T-helper 2 cell treated with Interferon-gamma antibody and Interleukin-4, amounts not matched to agents 5 μg/mL and 100 μg/mL, for 36 hours (primary cell): ENCODE data around the gene SH3BGRL3.

ENCODE experiments used
- DNase-seq: peaks from one replicate; pipeline ENCODE4 v3.0.0; 2021; ENCODE audit warnings: low spot score
- H3K27ac Mint-ChIP-seq: one replicate; pipeline ENCODE4 v1.8.0; 2021; ENCODE audit warnings: mild to moderate bottlenecking, mixed read lengths
- H3K27me3 Mint-ChIP-seq: one replicate; pipeline ENCODE4 v1.8.0; 2021; ENCODE audit warnings: low read depth, mixed read lengths
- H3K36me3 Mint-ChIP-seq: one replicate; pipeline ENCODE4 v1.8.0; 2021; ENCODE audit warnings: low read depth, mixed read lengths
- H3K4me1 Mint-ChIP-seq: one replicate; pipeline ENCODE4 v1.8.0; 2021; ENCODE audit warnings: low read depth, mixed read lengths
- H3K4me3 Mint-ChIP-seq: one replicate; pipeline ENCODE4 v1.8.0; 2022; ENCODE audit warnings: mild to moderate bottlenecking, moderate library complexity, mixed read lengths
- H3K9me3 Mint-ChIP-seq: one replicate; pipeline ENCODE4 v1.8.0; 2021; ENCODE audit warnings: mixed read lengths

Gene SH3BGRL3

DNA sequence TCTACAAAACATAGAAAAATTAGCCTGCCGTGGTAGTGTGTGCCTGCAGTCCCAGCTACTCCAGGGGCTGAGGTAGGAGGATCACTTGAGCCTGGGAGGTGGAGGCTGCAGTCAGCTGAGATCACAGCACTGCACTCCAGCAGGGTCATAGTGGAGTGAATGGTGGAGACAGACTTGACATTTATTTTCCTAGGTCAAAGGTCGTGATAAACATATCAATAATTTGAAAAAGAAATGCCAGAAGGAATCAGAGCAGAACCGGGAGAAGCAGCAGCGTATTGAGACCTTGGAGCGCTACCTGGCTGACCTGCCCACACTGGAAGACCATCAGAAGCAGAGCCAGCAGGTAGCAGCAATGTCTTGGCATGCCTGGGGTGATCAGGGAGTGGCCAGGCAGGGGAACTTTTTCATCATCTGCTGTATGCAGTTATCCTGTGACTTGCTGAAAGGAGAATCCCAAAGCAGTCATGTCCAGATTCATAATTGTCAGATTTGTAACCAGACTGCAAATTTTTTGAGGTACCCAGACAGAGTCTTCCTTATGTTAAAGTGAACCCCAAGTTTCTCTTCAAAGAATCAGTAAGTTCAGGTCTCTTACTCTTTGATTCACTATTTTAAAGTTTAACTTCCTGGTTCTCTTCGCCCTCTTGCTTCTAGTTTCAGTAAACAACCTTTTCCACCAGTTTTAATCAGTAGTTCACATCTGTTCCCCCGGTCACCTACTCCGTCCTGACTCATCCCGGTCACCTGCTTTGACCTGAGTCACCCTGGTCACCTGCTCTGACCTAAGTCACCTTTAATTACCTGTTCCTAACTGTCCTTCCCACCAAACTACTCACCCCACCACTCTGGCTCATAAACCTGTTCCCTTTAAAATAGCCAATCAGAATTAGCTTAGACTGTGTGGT, 11.3 kb upstream of the SH3BGRL3 start:
- Mint-ChIP-seq H3K4me1 (peaks cover 2% of the 10 kb centered on the region), H3K4me3 (no peak overlapping the region), H3K27ac (no peak overlapping the region), H3K9me3 (peaks cover 17% of the 10 kb centered on the region), H3K27me3 (no peaks in the 10 kb centered on the region), H3K36me3 (peaks cover 71% of the 10 kb centered on the region)
- no peak for DNase-seq

DNA sequence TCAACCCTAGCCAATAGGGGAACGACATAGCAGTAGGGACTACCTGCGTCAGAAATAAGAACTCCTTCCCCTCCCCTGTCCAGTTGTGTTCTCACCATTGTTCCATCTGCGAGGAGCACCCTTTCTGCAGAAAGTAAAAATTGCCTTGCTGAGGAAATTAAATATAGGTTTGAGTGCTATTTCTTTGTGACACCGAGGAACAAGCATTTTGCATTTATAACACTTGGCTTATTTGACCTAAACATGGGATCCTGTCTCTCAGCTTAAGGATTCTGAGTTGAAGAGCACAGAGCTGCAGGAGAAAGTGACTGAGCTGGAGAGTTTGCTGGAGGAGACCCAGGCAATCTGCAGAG, 10.7 kb upstream of the SH3BGRL3 start:
- H3K4me1 Mint-ChIP-seq, result peaks cover 2% of the 10 kb centered on the region
- H3K27me3 Mint-ChIP-seq, result no peaks in the 10 kb centered on the region
- no peak overlapping the region for H3K4me3 Mint-ChIP-seq
- no peak for DNase-seq
- H3K9me3 Mint-ChIP-seq, result peaks cover 17% of the 10 kb centered on the region
- peaks cover 68% of the 10 kb centered on the region for H3K36me3 Mint-ChIP-seq
- no peak overlapping the region for H3K27ac Mint-ChIP-seq

DNA sequence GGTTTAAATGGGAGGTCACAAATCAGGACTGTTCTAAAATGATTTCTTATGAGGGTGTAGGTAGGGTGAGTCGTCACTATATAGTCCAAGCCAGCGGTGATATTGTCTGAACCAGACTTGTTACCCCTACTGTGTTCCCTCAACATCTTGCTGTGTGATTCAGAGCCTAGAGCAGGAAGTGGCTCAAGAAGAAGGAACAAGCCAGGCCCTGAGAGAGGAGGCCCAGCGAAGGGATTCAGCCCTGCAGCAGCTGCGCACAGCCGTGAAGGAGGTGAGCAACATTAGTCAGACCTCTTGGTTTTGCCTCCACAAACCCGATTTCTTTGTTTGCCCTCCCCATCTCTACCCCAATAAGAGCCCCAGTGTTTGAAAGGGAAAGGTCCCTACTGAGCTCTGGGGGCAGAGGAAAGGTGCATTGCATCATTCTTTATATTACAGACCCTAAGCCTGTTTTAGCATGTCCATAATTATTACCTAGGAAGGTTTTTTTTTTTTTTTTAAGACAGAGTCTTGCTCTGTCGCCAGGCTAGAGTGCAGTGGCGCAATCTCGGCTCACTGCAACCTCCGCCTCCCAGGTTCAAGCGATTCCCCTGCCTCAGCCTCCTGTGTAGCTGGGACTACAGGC, 5.0 kb upstream of the SH3BGRL3 start:
- Mint-ChIP-seq H3K27me3 (no peaks in the 10 kb centered on the region), H3K27ac (peak overlapping the region; percentile 12), H3K9me3 (no peaks in the 10 kb centered on the region), H3K36me3 (peaks cover 63% of the 10 kb centered on the region), H3K4me3 (no peak overlapping the region), H3K4me1 (peaks cover 44% of the 10 kb centered on the region)
- DNase-seq, result no peak

DNA sequence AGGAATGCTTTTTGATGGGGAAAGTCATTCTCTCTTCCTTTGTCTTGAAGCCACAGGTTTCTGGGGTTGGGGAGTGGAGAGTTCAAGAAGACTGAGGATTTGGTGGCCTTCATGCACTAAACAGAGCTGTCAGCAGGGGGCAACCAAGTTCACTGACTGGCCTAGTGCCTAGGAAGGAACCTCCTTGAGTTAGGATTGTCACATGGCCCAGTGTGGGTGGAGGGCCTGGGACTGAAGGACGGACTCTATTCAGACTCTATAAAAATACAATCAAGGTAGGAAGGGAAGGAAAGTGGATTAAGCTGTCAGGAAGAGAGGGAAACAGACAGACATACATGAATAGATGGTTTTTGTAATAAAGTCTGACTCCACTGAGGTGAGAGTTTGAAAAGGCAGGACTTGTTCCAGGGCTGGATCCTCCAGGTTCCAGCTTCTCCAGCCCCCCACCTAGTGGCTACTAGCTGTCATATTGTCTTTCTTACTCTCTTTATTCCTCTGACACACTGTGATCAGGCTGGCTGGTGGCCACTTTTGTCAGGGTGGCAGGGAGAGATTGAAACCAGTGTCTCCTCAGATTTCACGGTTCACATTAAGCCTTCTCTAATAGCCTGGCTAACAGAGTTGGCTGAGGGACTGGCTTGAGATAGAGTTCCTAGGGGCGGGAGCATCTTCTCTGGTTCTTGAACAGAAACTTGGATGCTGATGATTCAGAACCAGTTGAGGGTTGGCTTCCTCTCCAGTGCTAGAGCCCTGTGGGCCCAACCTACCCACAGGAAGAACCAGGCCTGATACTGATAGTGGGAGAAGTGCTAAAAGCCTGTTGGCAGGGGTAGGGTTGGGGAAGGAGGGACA, 4.1 kb upstream of the SH3BGRL3 start:
- H3K4me1 Mint-ChIP-seq, result peaks cover 44% of the 10 kb centered on the region
- no peaks in the 10 kb centered on the region for H3K9me3 Mint-ChIP-seq
- peak; percentile 83 for DNase-seq
- H3K36me3 Mint-ChIP-seq, result peaks cover 60% of the 10 kb centered on the region
- peak overlapping the region; percentile 74 for H3K4me3 Mint-ChIP-seq
- H3K27ac Mint-ChIP-seq, result peak overlapping the region; percentile 96
- no peaks in the 10 kb centered on the region for H3K27me3 Mint-ChIP-seq

DNA sequence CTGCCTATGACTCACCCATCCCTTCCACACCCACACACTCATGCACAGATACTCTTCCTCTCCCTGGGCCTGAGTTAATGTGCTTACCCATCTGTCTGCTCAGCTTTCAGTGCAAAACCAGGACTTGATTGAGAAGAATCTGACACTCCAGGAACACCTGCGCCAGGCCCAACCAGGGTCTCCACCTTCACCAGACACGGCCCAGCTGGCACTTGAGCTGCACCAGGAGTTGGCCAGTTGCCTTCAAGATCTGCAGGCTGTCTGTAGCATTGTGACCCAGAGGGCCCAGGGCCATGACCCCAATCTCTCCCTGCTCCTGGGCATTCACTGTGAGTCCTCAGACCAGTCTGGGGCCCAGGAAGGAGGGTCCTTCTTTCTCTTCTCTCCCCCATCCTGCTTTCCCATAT, 3.5 kb upstream of the SH3BGRL3 start:
- H3K4me1 Mint-ChIP-seq, result peaks cover 50% of the 10 kb centered on the region
- H3K27me3 Mint-ChIP-seq, result no peaks in the 10 kb centered on the region
- DNase-seq, result no peak
- H3K36me3 Mint-ChIP-seq, result peaks cover 63% of the 10 kb centered on the region
- H3K4me3 Mint-ChIP-seq, result peak overlapping the region; percentile 74
- H3K27ac Mint-ChIP-seq, result peak overlapping the region; percentile 96
- no peaks in the 10 kb centered on the region for H3K9me3 Mint-ChIP-seq

DNA sequence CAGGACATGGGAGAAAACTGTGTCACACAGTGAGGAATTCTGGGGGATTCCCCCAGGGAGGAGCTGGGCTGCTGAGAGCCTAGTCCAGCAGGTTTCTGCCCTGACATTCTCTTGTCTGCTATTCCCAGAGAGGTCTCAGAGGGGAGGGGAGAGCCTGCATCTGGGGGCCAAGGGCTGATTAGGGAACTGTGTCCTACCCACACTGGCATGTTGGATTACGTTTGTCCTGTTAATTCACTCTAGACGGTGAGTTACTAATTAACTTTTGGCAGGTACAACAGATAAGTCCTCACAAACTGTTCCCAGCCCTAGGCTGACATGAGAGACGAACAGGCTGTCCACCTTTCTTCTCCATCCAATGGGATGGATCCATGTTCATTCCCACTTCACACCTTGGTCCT, 2.6 kb upstream of the SH3BGRL3 start:
- H3K27ac Mint-ChIP-seq, result peak overlapping the region; percentile 96
- peak overlapping the region; percentile 74 for H3K4me3 Mint-ChIP-seq
- H3K9me3 Mint-ChIP-seq, result no peaks in the 10 kb centered on the region
- peaks cover 54% of the 10 kb centered on the region for H3K4me1 Mint-ChIP-seq
- H3K27me3 Mint-ChIP-seq, result no peaks in the 10 kb centered on the region
- peaks cover 62% of the 10 kb centered on the region for H3K36me3 Mint-ChIP-seq
- DNase-seq, result no peak

DNA sequence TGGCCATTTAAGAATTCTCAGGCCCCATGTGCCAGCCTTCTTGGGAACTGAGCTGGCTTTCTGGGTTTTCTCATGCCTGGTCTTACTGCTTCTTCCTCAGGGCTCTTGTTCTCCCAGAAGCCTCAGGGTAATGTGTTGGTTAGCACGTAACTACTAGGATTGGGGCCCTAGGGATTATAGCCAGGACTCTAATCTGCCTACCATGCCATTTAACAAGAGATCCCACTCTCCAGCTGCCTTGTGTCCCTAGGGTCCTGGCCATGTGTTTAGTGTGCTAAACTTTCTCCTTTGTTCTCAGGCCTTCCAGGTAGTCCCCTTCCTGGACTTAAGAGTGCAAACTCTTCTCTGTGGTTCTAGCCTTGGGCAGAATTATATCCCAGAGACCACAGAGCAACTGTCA, 2.2 kb upstream of the SH3BGRL3 start:
- no peaks in the 10 kb centered on the region for H3K27me3 Mint-ChIP-seq

DNA sequence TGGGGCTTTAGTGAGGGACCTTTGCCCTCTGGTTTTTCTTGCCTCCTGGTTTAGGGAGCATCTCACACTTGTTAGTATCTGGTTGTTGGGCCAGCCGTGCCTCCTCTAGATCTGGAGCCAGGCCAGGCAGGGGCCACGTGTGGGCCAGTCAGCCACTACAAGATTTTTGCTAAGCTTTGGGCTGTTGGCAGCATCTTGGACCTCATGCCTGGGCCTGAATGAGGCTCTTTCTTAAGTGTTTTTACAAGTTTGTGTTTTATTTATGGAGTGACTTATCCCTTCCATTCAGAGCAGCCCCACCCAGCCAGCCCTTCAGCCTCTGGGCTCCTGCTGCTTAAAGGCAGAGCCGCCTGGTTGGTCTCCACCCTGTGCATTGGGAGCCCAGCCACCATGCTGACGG, 1.6 kb upstream of the SH3BGRL3 start:
- no peak for DNase-seq
- Mint-ChIP-seq H3K27ac (peak overlapping the region; percentile 96), H3K4me1 (peaks cover 64% of the 10 kb centered on the region), H3K36me3 (peaks cover 68% of the 10 kb centered on the region), H3K27me3 (no peaks in the 10 kb centered on the region), H3K4me3 (peak overlapping the region; percentile 85), H3K9me3 (no peaks in the 10 kb centered on the region)

More for the DNA sequence above, 2.2 kb upstream of the SH3BGRL3 start:
- DNase-seq, result no peak
- Mint-ChIP-seq H3K36me3 (peaks cover 65% of the 10 kb centered on the region), H3K9me3 (no peaks in the 10 kb centered on the region), H3K27ac (peak overlapping the region; percentile 96), H3K4me3 (peak overlapping the region; percentile 85), H3K4me1 (peaks cover 58% of the 10 kb centered on the region)

DNA sequence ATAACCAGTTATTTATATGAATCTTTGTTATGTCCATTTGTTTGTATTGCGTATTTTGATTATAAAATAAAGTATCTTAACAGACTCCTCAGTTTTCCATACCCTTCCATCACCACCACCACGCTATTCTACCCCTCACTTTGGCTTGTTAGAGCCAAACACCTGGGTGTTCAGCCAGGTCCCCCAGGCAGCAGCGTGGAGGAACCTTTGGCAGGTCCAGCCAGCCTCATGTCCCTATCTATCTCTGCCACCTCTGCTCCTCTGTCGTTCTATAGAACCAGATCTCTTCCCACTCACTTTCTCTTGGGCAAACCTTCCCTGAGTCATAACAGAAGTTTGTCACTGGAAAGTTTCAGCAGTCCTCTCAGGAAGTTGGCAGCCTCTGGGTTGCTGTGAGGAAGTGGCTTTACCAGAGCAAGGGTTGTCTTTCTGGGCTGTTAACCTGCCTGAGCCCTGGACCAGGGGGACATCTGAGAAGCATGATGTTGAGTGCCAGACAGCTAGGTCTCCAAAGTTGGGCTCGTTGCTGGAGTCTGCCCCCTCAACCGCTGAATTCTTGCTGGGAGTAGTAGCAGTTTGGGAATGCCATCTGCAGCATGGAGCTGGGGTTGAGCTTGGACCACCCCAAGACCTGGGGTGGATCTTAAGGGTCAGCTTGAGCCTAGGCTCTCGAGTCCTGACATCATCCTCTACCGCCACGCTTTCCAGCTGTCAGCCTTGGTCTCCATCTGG, 996 bp upstream of the SH3BGRL3 start:
- DNase-seq, result peak; percentile 67
- Mint-ChIP-seq H3K9me3 (no peaks in the 10 kb centered on the region), H3K27ac (peak overlapping the region; percentile 95), H3K27me3 (no peaks in the 10 kb centered on the region), H3K36me3 (peaks cover 73% of the 10 kb centered on the region), H3K4me3 (peak overlapping the region; percentile 85), H3K4me1 (peaks cover 70% of the 10 kb centered on the region)

DNA sequence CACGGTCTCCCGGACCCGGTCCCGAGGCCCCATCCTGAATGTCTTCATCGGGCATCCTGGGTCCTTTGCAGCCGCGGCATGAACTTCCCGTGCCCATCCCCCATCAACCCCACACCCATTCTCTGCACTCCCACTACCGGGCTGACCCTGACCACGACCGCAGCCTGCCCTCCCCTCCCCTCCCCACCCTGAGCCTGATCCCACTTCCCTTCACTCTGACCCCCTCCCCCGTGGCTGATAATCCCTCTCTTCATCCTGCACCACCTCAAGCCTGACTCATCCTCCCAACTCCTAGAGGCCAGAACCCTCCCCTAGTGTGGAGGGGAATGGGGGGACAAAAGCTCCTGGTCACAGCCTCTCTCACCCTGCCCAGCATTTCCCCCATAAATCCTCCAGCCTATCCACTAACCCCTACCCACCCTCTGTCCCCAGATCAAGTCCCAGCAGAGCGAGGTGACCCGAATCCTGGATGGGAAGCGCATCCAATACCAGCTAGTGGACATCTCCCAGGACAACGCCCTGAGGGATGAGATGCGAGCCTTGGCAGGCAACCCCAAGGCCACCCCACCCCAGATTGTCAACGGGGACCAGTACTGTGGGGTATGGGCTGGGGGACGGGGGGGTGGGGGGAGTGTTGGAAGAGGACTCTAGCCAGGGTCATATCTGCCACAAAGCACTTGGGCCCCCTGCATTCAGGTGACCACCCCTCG, 602 bp downstream of the SH3BGRL3 start:
- peaks cover 79% of the 10 kb centered on the region for H3K4me1 Mint-ChIP-seq
- peaks cover 75% of the 10 kb centered on the region for H3K36me3 Mint-ChIP-seq
- no peaks in the 10 kb centered on the region for H3K27me3 Mint-ChIP-seq
- peak overlapping the region; percentile 85 for H3K4me3 Mint-ChIP-seq
- no peak for DNase-seq
- H3K27ac Mint-ChIP-seq, result peak overlapping the region; percentile 93
- no peaks in the 10 kb centered on the region for H3K9me3 Mint-ChIP-seq

DNA sequence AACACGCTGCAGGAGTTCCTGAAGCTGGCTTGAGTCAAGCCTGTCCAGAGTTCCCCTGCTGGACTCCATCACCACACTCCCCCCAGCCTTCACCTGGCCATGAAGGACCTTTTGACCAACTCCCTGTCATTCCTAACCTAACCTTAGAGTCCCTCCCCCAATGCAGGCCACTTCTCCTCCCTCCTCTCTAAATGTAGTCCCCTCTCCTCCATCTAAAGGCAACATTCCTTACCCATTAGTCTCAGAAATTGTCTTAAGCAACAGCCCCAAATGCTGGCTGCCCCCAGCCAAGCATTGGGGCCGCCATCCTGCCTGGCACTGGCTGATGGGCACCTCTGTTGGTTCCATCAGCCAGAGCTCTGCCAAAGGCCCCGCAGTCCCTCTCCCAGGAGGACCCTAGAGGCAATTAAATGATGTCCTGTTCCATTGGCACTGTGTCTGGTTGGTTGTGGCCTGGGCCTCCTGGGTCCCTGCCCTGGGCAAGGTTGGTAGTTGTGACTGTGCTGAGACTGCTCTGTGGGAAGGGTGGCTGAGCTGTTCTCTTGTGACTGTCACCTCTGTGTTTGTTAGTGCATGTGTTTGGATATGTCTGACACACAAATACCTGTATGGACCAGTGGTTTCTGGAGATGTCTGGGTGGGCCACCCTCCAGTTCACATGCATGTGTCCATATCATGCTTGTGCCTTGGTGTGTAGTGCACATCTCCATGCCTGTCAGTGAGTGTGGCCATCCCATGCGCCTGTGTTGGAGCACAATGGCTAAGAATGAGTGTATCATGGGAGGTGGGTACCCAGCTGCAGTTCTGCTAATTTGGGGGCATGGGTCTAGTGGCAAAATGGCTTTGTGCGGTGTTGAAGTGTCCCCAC, 1.4 kb downstream of the SH3BGRL3 start:
- Mint-ChIP-seq H3K36me3 (peaks cover 72% of the 10 kb centered on the region), H3K4me1 (peaks cover 80% of the 10 kb centered on the region), H3K4me3 (peak overlapping the region; percentile 85), H3K27me3 (no peaks in the 10 kb centered on the region), H3K9me3 (no peaks in the 10 kb centered on the region), H3K27ac (peak overlapping the region; percentile 73)
- no peak for DNase-seq

DNA sequence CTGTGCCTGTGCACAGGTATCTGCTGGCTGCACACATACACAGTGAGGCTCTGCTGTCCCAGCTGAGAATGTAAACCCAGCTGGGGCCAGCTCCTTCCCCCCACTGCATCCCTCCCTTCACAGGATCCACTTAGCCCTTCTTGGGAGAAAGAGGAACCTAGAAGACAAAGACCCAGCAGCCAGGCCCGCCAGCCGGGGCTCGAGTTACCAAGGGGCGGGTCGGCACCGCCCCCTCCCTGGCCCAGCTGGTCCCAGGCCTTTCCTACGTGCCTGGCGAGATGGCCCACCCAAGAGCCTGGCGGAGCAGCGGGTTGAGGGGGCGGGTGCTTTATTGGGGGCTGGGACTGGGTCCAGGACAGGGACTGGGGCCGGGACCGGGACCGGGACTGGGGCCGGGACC, 2.1 kb downstream of the SH3BGRL3 start:
- Mint-ChIP-seq H3K4me3 (peak overlapping the region; percentile 88), H3K36me3 (peaks cover 66% of the 10 kb centered on the region), H3K27me3 (no peaks in the 10 kb centered on the region), H3K27ac (peak overlapping the region; percentile 73), H3K9me3 (no peaks in the 10 kb centered on the region), H3K4me1 (peaks cover 78% of the 10 kb centered on the region)
- DNase-seq, result no peak
